Osteoblast (primary cell): ENCODE results near the gene REPS2. TPM values are rescaled to one million over a fixed set of nuclear protein-coding genes. Genes with fewer than 3 reads are reported as not detected.

ENCODE experiments used
- DNase-seq: peaks from one replicate; pipeline ENCODE4 v3.0.0; 2011; ENCODE audit warnings: low spot score, mixed read lengths; ENCODE audit not compliant: insufficient read length; ENCODE audit errors: missing footprints
- H2AFZ ChIP-seq: 2 replicates; pipeline ENCODE4 v1.6.0; 2011; ENCODE audit warnings: mild to moderate bottlenecking, low read length
- H3K27ac ChIP-seq: 2 replicates; pipeline ENCODE4 v1.5.1; 2011; ENCODE audit warnings: mild to moderate bottlenecking, low read depth, low read length, moderate library complexity
- H3K27me3 ChIP-seq: 2 replicates; pipeline ENCODE4 v1.6.0; 2012; ENCODE audit warnings: mild to moderate bottlenecking, control low read depth, inconsistent platforms, low read length, moderate library complexity; ENCODE audit not compliant: insufficient read depth
- H3K36me3 ChIP-seq: 2 replicates; pipeline ENCODE4 v1.5.1; 2011; ENCODE audit warnings: mild to moderate bottlenecking, low read length, control low read depth, moderate library complexity; ENCODE audit not compliant: insufficient read depth
- H3K4me1 ChIP-seq: 2 replicates; pipeline ENCODE4 v1.5.1; 2011; ENCODE audit warnings: mild to moderate bottlenecking, low read length, control low read depth, moderate library complexity; ENCODE audit not compliant: insufficient read depth
- H3K4me2 ChIP-seq: 2 replicates; pipeline ENCODE4 v1.6.0; 2011; ENCODE audit warnings: mild to moderate bottlenecking, low read length; ENCODE audit not compliant: insufficient read depth
- H3K4me3 ChIP-seq: fragments of 200-600 bp; sonication (generic); 3 replicates; pipeline ENCODE4 v1.5.1; 2012; ENCODE audit warnings: mild to moderate bottlenecking, low read length, inconsistent platforms; ENCODE audit not compliant: insufficient read depth
- H3K79me2 ChIP-seq: 2 replicates; pipeline ENCODE4 v1.6.0; 2012; ENCODE audit warnings: mild to moderate bottlenecking, low read length, control low read depth, inconsistent platforms; ENCODE audit not compliant: insufficient read depth
- H3K9me3 ChIP-seq: 2 replicates; pipeline ENCODE4 v1.5.1; 2011; ENCODE audit warnings: low read depth, low read length, control low read depth
- H4K20me1 ChIP-seq: 2 replicates; pipeline ENCODE4 v1.6.0; 2012; ENCODE audit warnings: mild to moderate bottlenecking, low read length, control low read depth; ENCODE audit not compliant: insufficient read depth
- CTCF ChIP-seq: IDR thresholded peaks from 2 replicates; pipeline ENCODE4 v1.5.1; 2011; ENCODE audit warnings: mild to moderate bottlenecking, low read depth, low read length, moderate library complexity; ENCODE audit errors: extremely low read depth
- total RNA-seq: library from RNA; depleted of rRNA; stranded (reverse); fragments of >200 nt; gene quantifications from 2 replicates; pipeline ENCODE4 v1.2.3, GENCODE V29; 2012

The REPS2 gene
- total RNA-seq, 1 donor = 0.72 TPM

GRCh38 chrX:16979226-16979625 is 32.8 kb downstream of the REPS2 start:
- Histone ChIP-seq H3K9me3 (no peaks in the 10 kb centered on the region), H4K20me1 (no peaks in the 10 kb centered on the region), H3K4me3 (no peak overlapping the region), H3K4me1 (no peaks in the 10 kb centered on the region), H2AFZ (no peak overlapping the region), H3K27me3 (peaks cover 11% of the 10 kb centered on the region), H3K27ac (no peak overlapping the region), H3K79me2 (no peaks in the 10 kb centered on the region), H3K4me2 (no peak overlapping the region), H3K36me3 (no peaks in the 10 kb centered on the region)
- TF ChIP-seq CTCF = no peak
- no peak for DNase-seq

GRCh38 chrX:16981209-16981608 is 34.8 kb downstream of the REPS2 start:
- Histone ChIP-seq H3K4me1 (no peaks in the 10 kb centered on the region), H3K4me3 (no peak overlapping the region), H3K36me3 (no peaks in the 10 kb centered on the region), H3K79me2 (no peaks in the 10 kb centered on the region), H4K20me1 (no peaks in the 10 kb centered on the region), H2AFZ (no peak overlapping the region), H3K27me3 (peaks cover 5% of the 10 kb centered on the region), H3K9me3 (no peaks in the 10 kb centered on the region), H3K4me2 (no peak overlapping the region), H3K27ac (no peak overlapping the region)
- DNase-seq = no peak
- TF ChIP-seq CTCF = no peak

GRCh38 chrX:16981980-16982379 is 35.5 kb downstream of the REPS2 start:
- no peaks in the 10 kb centered on the region for H3K36me3 ChIP-seq
- no peaks in the 10 kb centered on the region for H3K9me3 ChIP-seq
- no peak for DNase-seq
- H3K27ac ChIP-seq = no peak overlapping the region
- H3K4me1 ChIP-seq = no peaks in the 10 kb centered on the region
- H3K79me2 ChIP-seq = no peaks in the 10 kb centered on the region
- no peak overlapping the region for H2AFZ ChIP-seq
- H3K27me3 ChIP-seq = peaks cover 5% of the 10 kb centered on the region
- no peak for TF ChIP-seq CTCF
- no peak overlapping the region for H3K4me2 ChIP-seq
- no peaks in the 10 kb centered on the region for H4K20me1 ChIP-seq
- no peak overlapping the region for H3K4me3 ChIP-seq

DNA sequence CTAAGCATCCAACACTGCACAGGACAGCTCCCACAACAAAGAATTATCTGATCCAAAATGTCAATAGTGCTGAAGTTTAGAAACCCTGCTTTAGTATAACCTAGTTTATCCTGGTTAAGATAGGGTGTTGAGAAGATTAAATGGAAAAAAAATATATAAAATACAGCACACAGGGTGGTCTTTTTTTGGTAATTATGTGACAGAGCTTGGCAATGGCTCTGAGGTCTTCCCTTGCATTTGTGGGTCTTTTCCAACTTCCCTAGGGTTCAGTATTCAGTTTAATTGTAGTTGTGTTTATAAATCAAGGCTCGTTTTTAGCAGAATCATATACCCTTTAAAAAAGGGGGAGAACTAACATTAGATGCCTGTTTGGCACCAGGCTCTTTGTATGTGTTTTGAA is 36.6 kb downstream of the REPS2 start:
- H3K36me3 ChIP-seq = no peaks in the 10 kb centered on the region
- H3K27ac ChIP-seq = no peak overlapping the region
- no peak overlapping the region for H3K4me3 ChIP-seq
- TF ChIP-seq CTCF = no peak
- no peak overlapping the region for H2AFZ ChIP-seq
- H3K9me3 ChIP-seq = no peaks in the 10 kb centered on the region
- H3K4me1 ChIP-seq = no peaks in the 10 kb centered on the region
- DNase-seq = no peak
- no peaks in the 10 kb centered on the region for H3K79me2 ChIP-seq
- no peak overlapping the region for H3K4me2 ChIP-seq
- H3K27me3 ChIP-seq = peaks cover 5% of the 10 kb centered on the region
- no peaks in the 10 kb centered on the region for H4K20me1 ChIP-seq
